GM12801 (cell line): Measurements from ENCODE around the gene MAGEB16.

ENCODE experiments used
- TF ChIP-seq, protein P1 (sequence below): IDR thresholded peaks from one replicate; pipeline ENCODE4 v1.5.1; 2011; ENCODE audit warnings: control low read depth; ENCODE audit not compliant: insufficient read length; ENCODE audit errors: extremely low read depth

Gene MAGEB16

DNA sequence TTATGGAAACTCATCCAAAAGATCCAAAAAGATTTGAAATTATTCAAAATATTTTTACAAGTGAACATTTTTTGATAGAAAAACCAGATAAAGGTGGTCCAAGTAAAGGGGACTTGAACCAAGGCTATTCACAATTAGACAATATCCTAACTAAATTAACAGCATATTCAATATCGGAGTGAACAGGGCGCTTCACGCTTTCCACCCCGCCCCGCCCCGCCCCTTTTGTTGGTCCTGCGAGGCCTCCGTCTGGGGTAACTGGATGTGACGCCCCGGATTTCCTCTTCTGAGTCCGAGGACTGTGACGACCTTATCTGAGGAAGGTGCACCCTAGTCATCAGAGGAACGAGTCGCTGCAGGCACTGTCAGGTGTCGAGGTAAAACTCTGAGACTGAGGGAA lies at the start of gene MAGEB16:
Gene MAGEB16, plus strand, starts transcription at position 301 of the 400 bp plus-strand sequence. CDS start 3,855 bp downstream, outside the sequence.
- TF ChIP-seq, protein P1, sequence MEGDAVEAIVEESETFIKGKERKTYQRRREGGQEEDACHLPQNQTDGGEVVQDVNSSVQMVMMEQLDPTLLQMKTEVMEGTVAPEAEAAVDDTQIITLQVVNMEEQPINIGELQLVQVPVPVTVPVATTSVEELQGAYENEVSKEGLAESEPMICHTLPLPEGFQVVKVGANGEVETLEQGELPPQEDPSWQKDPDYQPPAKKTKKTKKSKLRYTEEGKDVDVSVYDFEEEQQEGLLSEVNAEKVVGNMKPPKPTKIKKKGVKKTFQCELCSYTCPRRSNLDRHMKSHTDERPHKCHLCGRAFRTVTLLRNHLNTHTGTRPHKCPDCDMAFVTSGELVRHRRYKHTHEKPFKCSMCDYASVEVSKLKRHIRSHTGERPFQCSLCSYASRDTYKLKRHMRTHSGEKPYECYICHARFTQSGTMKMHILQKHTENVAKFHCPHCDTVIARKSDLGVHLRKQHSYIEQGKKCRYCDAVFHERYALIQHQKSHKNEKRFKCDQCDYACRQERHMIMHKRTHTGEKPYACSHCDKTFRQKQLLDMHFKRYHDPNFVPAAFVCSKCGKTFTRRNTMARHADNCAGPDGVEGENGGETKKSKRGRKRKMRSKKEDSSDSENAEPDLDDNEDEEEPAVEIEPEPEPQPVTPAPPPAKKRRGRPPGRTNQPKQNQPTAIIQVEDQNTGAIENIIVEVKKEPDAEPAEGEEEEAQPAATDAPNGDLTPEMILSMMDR, result no peak

DNA sequence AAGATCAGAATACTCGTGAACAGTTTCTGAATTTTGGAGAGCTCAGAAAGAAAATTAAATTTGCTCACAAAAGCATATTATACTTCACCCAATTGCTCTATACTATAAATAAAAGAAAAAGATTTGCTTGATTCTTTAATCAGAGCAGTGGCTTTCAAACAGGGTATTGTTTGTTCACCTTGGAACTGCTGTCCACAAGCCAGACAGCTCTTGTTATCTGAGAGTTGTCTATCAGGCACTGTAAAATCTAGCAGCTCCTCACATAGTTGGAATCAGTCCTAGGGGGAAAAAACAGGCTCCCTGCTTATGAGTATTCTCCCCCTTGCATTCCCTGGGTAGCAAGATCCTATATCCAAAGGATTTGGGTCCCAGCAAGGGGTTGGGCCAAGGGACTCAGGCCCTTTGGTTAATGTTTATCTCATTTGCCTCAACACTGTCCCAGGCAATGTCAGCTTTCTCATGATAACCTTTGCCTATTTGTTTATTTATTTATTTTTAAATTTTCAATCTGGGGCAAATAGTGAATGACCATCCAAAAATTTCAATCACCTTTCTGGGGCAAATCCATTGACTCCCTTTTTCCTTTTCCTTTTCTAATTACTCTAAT lies 24.1 kb upstream of the MAGEB16 start:
- TF ChIP-seq, protein P1, result no peak

DNA sequence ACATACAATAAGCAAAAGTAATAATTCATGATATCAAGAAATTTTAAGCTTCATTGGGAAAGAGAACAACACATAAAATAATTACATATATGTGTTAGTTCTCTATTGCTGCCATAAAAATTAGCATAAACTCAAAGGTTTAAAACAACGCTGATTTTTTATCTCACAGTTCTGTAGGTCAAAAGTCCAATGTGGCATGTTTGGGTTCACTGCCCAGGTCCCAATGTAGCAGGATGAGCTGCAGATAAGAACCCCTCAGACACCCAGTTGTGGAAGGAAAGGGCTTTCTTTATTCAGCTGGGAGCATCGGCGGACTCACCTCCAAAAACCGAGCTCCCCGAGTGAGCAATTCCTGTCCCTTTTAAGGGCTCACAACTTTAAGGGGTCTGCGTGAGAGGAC lies 13.1 kb upstream of the MAGEB16 start:
- TF ChIP-seq, protein P1, result no peak

GRCh38 chrX:35786271-35786670 lies 11.9 kb upstream of the MAGEB16 start:
- TF ChIP-seq, protein P1, result no peak

DNA sequence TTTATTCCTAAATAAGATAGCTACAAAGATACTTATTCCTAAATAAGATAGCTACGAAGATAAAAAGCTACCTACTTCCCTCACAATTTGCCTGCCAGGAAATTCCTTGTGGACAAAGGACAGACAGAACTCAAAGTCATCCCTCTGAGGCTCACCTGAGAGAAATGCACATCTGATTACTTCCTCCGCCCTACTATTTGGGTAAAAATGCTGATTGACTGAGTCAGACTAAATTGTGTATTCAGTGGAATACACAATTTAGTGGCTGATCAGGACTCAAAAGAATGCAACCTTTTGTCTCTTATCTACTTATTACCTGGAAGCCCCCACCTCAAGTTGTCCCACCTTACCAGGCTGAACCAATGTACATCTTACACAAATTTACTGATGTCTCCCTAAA lies 10.3 kb upstream of the MAGEB16 start:
- TF ChIP-seq, protein P1, result no peak

- TF ChIP-seq, protein P1, result no peak
These were observed 2.3 kb downstream of the MAGEB16 start for GRCh38 chrX:35800474-35800873.

GRCh38 chrX:35809781-35810180 lies 11.6 kb downstream of the MAGEB16 start:
- TF ChIP-seq, protein P1, result no peak
